ENCODE results near the gene TEX29.
A peak's percentile ranks its signal among the peaks of the same experiment; 100 is the strongest.

The TEX29 gene

DNA sequence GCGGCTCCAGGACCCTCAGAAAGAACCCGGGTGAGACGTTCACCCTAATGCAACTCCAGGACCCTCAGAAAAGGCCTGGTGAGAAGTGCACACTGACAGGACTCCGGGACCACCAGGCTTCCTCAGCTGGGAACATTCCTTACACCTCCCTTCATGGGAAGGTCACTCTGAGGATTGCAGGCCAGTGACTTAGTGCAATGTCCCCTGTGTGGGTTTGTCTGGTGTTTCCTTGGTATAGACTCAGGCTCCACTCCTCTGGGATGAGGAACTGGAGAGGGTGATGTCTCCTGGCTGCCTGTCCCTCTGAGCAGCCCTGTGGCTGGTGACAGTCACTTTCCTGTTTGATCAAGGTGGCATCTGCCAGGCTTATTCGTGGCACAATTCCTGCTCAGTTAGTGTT is 49.7 kb downstream of the TEX29 start:
- DNase-seq (ENCODE audit: low read depth): no peak

DNA sequence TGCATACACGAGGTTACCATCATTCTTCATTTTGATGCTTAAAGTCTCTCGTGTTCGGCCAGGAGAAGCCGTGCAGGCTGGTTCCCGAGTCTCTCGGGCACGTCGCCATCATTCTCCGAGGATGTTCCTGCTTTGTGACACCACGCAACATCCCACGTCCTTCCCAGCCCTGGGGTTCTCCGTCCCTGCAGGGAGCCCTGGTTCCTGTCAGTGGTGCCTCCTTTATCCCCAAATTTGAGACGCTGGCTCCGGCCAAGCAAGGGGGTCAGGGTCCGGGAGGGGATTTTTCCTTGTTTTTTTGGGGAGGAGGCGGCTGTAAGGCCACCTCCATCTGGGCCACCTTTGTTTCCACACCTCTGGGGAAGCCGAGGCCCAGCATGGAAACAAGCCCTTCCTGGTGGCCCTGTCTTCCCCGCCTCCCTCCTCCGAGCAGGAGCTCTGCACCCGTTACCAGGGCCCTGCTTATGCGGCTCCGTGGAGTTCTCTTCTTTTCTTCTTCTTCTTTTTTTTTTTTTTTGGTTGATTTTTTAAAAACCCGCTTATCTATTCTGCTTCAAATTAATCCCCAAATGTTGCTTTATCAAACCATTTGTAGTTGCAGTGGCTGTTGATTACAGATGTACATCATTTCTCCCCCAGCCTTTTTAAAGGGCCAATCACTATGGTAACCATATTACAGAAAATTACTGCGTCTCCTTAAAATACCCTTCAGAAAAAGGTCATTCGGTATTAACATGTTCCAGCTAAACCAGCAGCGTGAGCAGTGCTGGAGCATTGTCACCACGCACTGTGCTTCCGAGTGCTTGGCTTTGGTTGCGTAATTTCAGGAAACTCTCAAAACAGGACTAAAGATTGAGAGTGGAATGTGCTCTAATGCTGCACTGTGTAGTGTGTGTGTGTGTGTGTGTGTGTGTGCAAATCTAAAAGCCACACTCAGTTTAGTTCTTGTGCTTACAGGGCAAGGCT is 50.4 kb downstream of the TEX29 start:
- DNase-seq (ENCODE audit: low read depth): peak; percentile 45

DNA sequence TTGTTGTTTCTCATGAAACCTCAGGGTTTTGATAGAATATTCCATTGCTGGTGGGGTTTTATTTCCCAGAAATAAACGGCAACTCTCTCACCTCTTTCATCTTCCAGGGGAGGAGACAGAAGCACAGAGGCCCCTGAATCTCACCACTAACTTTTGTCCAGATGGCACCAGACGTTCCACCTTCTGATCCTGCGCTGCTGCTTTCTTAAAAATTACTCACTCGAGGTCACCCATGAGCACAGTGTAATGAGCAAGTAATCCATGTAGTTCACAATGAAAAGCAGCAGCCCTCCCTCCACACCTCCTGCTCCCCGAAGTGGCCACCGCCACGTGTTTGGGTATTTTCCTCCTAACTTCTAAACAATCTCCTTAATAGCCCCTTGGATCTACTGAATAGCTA is 51.3 kb downstream of the TEX29 start:
- DNase-seq (ENCODE audit: low read depth): no peak

- DNase-seq (ENCODE audit: low read depth): no peak
These were observed 52.4 kb downstream of the TEX29 start for GRCh38 chr13:111372651-111373425.

GRCh38 chr13:111373486-111373885 is 53.0 kb downstream of the TEX29 start:
- no peak for DNase-seq (ENCODE audit: low read depth)

DNA sequence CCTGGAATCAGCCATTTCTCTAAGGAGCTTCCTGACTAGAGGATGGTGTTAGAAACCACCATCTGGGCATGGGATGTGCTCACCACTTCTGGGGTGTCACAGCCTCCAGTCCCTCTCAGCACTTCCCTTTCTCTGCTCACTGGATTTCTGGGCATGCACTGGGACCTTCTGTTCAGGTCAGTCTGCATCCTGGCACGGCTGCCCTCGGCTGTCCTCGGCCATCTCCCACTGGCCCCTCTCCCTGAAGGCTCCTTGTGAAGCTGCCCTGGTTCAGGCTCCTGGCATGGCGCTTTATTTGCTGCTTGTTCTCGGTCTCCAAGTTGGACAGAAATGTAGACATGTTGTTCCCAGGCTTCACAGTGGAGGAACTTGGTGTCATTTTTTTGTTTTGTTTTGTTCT is 60.0 kb downstream of the TEX29 start:
- no peak for DNase-seq (ENCODE audit: low read depth)

GRCh38 chr13:111382411-111382810 is 62.0 kb downstream of the TEX29 start:
- DNase-seq (ENCODE audit: low read depth): no peak

- DNase-seq (ENCODE audit: low read depth): no peak
These were observed 62.4 kb downstream of the TEX29 start for GRCh38 chr13:111382877-111383276.

DNA sequence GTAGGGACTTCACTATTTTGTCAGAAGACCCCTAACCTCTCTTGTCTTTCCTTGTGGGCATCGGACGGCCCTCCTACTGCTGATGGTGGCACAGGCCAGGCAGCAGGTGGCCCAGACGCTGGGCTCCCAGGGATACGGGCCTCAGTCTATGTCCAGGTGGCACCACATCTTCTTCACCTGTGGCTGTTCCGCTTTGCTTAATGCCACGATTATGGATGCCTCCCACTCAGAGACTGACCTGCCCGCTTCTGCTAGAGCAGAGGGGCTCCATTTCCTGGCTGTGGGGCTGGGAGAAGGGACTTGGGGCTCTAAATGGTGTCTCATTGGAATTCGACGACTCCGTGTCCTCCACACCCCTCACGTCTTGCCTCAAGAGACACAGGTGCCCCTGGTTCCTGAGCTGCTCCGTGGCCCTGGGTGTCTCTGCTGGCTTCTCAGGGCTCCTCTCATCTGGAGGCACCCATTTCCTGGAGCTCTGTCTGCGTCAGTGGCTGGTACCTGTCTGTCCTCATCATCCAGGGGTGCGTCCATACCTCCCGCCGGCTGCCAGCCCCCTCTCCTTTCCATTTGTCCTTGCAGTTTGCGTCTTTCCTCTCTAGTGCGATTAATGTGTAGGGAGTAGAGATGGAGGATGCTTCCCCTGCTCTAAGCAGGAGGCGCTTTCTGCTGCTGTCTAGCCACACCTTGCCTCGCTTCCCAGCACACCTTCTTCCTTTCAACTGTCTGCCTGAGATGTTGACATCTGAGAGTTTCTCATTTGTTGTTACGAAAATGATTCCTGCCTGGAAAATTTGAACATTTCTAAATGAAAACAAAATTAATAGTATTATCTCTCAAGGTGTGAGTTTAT is 63.4 kb downstream of the TEX29 start:
- DNase-seq (ENCODE audit: low read depth): no peak

GRCh38 chr13:111384441-111385182 is 64.2 kb downstream of the TEX29 start:
- no peak for DNase-seq (ENCODE audit: low read depth)

DNA sequence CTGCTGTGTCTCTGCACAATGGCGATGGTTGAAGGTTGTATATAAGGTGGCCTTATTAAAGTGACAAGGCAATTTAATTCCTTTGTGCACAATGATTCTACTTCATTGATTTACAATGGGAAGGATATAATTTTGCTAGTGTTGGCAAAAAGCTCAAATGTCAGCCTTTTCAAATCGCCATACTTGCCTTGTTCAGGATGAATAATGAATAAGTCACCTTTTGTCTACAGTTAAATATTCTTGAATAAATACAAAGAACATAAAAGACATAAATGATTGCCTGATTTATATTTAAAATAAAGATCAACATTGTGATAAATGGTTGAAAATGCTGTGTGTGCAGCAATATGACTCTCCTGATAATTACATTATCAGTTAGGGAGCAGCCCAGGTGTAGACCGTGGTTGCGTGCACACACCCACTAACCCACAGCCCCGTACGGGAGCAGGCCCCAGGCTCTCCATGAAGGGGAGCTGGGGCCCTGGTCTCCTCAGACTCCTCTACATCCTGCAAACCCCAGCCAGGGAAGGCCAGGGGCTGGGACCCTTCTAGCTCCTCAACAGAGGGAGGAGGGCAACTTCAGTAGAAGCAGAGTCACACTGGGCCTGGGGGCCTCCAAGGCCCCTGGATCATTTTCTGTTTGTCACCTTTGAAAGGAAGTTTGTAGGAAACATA is 64.9 kb downstream of the TEX29 start:
- DNase-seq (ENCODE audit: low read depth): no peak

DNA sequence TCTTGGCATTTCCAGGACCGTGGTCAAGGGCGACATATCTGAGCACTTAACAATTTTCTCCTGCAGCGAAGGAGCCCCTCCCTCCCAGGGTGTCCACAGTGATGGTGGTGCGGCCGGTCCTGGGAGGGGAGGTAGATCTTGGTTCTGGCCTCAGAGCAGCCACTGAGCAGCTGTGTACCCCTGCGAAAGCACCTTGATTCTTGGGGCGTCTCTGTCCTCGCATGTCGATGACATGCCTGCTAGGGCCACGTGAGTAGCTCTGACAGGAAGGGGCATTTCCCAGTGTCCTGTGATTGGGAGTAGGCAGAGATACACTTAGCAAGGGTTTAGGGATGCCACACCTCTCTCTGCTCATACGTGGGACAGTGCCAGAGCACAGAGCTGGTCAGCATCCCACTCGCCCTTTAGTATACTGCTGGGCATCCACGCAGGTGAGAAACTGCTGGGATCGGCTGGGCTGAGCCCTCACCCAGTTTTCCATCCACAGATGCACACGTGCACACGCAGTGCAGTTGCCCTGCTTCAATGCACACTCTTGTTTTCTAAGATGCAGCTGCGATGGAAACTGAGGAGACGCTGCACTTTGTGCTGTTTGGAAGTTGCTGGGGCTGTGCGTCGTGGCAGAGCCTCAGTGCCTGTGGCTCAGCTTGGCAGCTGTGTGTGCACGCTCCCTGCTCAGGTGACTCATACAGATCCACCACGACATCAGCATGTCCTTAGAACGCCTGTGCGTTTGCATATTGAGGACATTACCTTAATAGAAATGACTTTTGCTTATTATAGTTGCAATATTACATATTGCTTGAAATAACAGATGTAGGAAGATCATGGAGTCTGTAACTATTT is 66.8 kb downstream of the TEX29 start:
- DNase-seq (ENCODE audit: low read depth): no peak

- DNase-seq (ENCODE audit: low read depth): no peak
These were observed 67.6 kb downstream of the TEX29 start for GRCh38 chr13:111387945-111388600.

DNA sequence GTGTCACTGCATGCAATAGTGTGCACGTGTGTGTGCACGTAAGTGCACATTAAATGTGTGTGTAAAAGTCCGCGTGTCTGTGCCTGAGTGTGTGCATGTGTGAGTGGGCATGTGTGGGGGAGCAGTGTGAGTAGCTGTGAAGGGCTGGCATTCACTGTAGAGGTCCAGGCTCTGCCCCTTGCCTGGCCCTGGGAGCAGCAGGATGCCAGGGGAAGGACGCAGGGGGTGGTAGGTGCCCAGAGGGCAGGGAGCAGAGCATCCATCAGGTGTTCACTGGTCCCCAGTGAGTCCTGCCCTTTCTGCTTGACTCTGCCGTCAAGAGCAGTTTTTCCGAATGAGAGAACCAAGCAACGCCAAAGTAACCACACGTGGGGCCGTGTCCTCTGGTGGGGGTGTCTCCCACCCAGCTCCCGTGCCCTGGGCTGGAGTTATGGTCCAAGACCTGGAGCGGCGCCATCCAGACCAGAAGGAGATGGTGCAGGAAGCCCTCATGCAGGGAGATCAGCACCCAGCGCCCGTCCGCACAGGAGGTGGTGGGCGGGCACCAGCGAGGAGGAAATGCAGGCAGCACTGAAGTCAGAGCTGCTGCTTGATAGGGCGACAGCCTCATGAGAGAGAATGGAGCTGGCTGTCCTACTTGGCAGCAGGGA is 68.5 kb downstream of the TEX29 start:
- no peak for DNase-seq (ENCODE audit: low read depth)

GRCh38 chr13:111389621-111390521 is 69.4 kb downstream of the TEX29 start:
- no peak for DNase-seq (ENCODE audit: low read depth)

DNA sequence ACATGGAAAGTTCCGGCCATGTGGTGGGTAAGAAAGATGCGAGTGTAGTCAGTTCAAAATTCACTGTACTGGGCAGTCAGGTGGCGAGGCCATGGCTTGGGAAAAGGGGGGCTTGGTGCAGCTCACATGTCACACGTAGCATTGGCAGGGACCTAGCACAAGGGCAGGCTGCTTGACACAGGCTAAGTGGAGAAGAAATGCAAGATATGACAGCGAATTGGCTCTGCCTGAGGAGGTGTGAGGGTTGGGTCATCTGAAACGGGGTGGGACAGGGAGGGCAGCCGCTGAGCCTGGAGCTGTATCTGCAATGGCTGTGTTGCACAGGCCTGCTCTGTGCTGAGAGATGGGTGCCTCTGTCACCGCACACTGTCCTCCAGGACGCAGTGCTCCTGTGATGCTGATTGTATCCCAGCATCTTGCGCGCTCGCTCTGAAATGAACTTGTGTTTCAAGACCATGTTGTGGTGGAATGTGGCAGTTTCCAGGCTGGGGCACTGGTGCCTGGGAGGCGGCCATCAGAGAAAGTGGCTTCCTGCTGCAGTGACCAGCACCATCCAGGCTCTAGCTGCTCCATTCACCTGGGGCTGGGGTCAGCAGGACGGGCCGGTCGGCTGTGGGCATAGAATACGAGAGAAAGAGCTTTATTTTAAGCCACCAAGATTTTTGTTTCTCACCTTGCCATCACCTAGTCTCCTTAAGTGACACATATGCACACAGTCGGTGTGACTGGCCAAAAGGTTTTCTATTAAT is 70.3 kb downstream of the TEX29 start:
- DNase-seq (ENCODE audit: low read depth): no peak

- DNase-seq (ENCODE audit: low read depth): no peak
These were observed 72.0 kb downstream of the TEX29 start for GRCh38 chr13:111392486-111392885.

Data from iris pigment epithelial cell (primary cell).